ENCODE results near the gene P2RY13. TPM values are rescaled to one million over a fixed set of nuclear protein-coding genes. Genes with fewer than 3 reads are reported as not detected.
A peak's percentile ranks its signal among the peaks of the same experiment; 100 is the strongest.

The P2RY13 gene
- total RNA-seq, 2 donors from 2014 or later = not detected

DNA sequence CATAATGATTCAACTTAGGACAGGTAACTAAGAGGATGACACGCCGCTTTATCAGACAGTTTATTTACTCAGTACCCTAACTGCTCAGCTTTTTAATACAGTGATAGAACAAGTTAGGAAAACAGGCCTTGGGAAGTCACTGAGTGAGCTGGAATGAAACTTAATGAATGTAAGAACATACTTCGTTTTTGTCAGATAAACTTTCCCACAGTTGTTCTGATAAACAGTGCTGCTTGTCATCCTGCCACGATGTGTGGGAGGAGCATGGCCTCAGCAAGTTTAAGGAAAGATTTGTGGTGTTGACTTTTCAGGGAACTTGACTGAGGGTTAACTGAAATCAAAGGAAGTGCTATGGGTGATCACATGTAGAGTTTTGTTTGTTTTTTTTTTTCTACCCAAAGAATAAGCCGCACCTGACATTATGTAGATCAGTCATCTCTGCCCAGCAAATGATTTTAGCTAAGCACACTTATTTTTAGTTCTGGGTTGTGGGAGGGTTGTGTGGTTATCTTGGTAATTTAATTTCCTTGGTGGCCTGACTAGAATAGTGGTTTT lies 45.4 kb downstream of the P2RY13 start:
- Histone ChIP-seq H3K4me3 (ENCODE audit: low read length) (no peak overlapping the region), H3K9me3 (ENCODE audit: control insufficient read depth, low read length) (no peaks in the 10 kb centered on the region), H3K9ac (ENCODE audit: extremely low read depth, low read length, poor library complexity, severe bottlenecking) (no peak overlapping the region), H3K4me1 (ENCODE audit: control insufficient read depth, insufficient read depth, low read length) (peaks cover 4% of the 10 kb centered on the region), H3K27me3 (ENCODE audit: control insufficient read depth, insufficient read depth, low read length, poor library complexity, severe bottlenecking) (no peaks in the 10 kb centered on the region), H3K36me3 (ENCODE audit: control insufficient read depth, insufficient read depth, low read length) (no peaks in the 10 kb centered on the region), H3K27ac (ENCODE audit: low read depth, low read length) (no peak overlapping the region)
- peak overlapping the region; percentile 49 for H3K27ac Mint-ChIP-seq
- TF ChIP-seq, protein P1, sequence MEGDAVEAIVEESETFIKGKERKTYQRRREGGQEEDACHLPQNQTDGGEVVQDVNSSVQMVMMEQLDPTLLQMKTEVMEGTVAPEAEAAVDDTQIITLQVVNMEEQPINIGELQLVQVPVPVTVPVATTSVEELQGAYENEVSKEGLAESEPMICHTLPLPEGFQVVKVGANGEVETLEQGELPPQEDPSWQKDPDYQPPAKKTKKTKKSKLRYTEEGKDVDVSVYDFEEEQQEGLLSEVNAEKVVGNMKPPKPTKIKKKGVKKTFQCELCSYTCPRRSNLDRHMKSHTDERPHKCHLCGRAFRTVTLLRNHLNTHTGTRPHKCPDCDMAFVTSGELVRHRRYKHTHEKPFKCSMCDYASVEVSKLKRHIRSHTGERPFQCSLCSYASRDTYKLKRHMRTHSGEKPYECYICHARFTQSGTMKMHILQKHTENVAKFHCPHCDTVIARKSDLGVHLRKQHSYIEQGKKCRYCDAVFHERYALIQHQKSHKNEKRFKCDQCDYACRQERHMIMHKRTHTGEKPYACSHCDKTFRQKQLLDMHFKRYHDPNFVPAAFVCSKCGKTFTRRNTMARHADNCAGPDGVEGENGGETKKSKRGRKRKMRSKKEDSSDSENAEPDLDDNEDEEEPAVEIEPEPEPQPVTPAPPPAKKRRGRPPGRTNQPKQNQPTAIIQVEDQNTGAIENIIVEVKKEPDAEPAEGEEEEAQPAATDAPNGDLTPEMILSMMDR (conservative IDR thresholded peaks at IDR 0.05) = no peak
- DNase-seq = no peak
- H3K4me3 Mint-ChIP-seq = no peak overlapping the region
- peaks cover 8% of the 10 kb centered on the region for H3K27me3 Mint-ChIP-seq (ENCODE audit: insufficient read depth)
- H3K36me3 Mint-ChIP-seq (ENCODE audit: low read depth) = no peaks in the 10 kb centered on the region
- peaks cover 28% of the 10 kb centered on the region for H3K4me1 Mint-ChIP-seq
- H3K9me3 Mint-ChIP-seq = no peaks in the 10 kb centered on the region
- 80 to 94% methylated on average over 4 to 5 of the region's 5 CpGs for WGBS, 2 experiments (ENCODE audit: insufficient coverage in 1 of 2, insufficient read length in 1 of 2)

DNA sequence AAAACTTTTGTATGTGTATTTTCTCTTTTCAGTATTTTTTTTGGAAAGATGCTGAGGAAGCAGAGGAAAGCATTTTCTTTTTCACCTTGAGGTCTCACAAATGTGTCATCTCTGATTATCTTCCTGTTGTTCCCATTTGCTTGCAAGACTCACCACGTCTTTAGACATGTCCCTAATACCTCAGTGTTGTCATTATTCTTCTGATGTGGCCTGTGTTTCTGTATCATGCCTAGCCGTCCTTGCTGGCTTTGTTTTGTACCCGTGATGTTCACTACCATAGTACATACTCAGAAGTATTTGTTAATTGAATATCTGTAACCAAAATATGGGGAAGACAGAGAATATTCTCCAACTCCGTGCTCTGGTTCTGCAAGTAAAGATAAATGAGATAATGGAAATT lies 46.0 kb downstream of the P2RY13 start:
- no peak overlapping the region for H3K27ac Mint-ChIP-seq
- WGBS, 2 experiments (ENCODE audit: insufficient coverage in 1 of 2, insufficient read length in 1 of 2) = 80 to 82% methylated on average over 1 to 4 of the region's 4 CpGs
- H3K27ac ChIP-seq (ENCODE audit: low read depth, low read length) = no peak overlapping the region

DNA sequence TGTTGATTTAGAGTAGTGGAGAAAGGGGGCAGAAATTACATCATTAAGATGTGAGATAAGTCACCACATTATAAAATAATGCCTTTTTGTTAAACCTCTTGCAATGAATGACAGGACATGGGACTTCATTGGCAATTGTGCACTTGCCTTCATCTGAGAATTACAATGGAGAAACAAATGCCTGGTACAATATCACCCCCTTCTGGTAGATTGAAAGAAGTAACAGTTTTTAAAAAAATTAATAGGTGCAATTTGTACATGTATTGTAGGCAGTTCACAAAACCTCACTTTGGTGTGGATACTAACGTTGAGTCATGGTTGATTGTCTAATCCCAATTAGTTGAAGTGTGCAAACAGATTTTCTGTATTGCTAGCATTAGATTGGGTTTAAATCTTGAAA lies 46.4 kb downstream of the P2RY13 start:
- TF ChIP-seq, protein P1 (conservative IDR thresholded peaks at IDR 0.05) = peak; percentile 86
- Histone ChIP-seq H3K4me3 (ENCODE audit: low read length) (no peak overlapping the region), H3K27ac (ENCODE audit: low read depth, low read length) (no peak overlapping the region), H3K9ac (ENCODE audit: extremely low read depth, low read length, poor library complexity, severe bottlenecking) (no peak overlapping the region), H3K9me3 (ENCODE audit: control insufficient read depth, low read length) (no peaks in the 10 kb centered on the region), H3K27me3 (ENCODE audit: control insufficient read depth, insufficient read depth, low read length, poor library complexity, severe bottlenecking) (no peaks in the 10 kb centered on the region), H3K36me3 (ENCODE audit: control insufficient read depth, insufficient read depth, low read length) (no peaks in the 10 kb centered on the region), H3K4me1 (ENCODE audit: control insufficient read depth, insufficient read depth, low read length) (peaks cover 4% of the 10 kb centered on the region)
- 16 to 27% methylated on average over 1 of the region's 1 CpG for WGBS, 2 experiments (ENCODE audit: insufficient coverage in 1 of 2, insufficient read length in 1 of 2)
- H3K27ac Mint-ChIP-seq = no peak overlapping the region
- no peaks in the 10 kb centered on the region for H3K9me3 Mint-ChIP-seq
- DNase-seq = no peak
- H3K27me3 Mint-ChIP-seq (ENCODE audit: insufficient read depth) = peaks cover 8% of the 10 kb centered on the region
- peaks cover 37% of the 10 kb centered on the region for H3K4me1 Mint-ChIP-seq
- H3K36me3 Mint-ChIP-seq (ENCODE audit: low read depth) = no peaks in the 10 kb centered on the region
- no peak overlapping the region for H3K4me3 Mint-ChIP-seq

More for the DNA sequence above, 46.0 kb downstream of the P2RY13 start:
- H3K36me3 Mint-ChIP-seq (ENCODE audit: low read depth) = no peaks in the 10 kb centered on the region
- no peak for DNase-seq
- H3K9me3 Mint-ChIP-seq = no peaks in the 10 kb centered on the region
- H3K27me3 ChIP-seq (ENCODE audit: control insufficient read depth, insufficient read depth, low read length, poor library complexity, severe bottlenecking) = no peaks in the 10 kb centered on the region
- peaks cover 33% of the 10 kb centered on the region for H3K4me1 Mint-ChIP-seq
- H3K4me3 Mint-ChIP-seq = no peak overlapping the region
- no peaks in the 10 kb centered on the region for H3K9me3 ChIP-seq (ENCODE audit: control insufficient read depth, low read length)
- H3K9ac ChIP-seq (ENCODE audit: extremely low read depth, low read length, poor library complexity, severe bottlenecking) = no peak overlapping the region
- H3K36me3 ChIP-seq (ENCODE audit: control insufficient read depth, insufficient read depth, low read length) = no peaks in the 10 kb centered on the region
- TF ChIP-seq, protein P1 (conservative IDR thresholded peaks at IDR 0.05) = no peak
- no peak overlapping the region for H3K4me3 ChIP-seq (ENCODE audit: low read length)
- peaks cover 8% of the 10 kb centered on the region for H3K27me3 Mint-ChIP-seq (ENCODE audit: insufficient read depth)
- H3K4me1 ChIP-seq (ENCODE audit: control insufficient read depth, insufficient read depth, low read length) = peaks cover 4% of the 10 kb centered on the region

Data from endodermal cell (in vitro differentiated cells).